ENCODE measurements around the gene SVEP1.

SVEP1 gene

GRCh38 chr9:110357505-110357904 lies 222.0 kb downstream of the SVEP1 start:
- FAIRE-seq: no peak

DNA sequence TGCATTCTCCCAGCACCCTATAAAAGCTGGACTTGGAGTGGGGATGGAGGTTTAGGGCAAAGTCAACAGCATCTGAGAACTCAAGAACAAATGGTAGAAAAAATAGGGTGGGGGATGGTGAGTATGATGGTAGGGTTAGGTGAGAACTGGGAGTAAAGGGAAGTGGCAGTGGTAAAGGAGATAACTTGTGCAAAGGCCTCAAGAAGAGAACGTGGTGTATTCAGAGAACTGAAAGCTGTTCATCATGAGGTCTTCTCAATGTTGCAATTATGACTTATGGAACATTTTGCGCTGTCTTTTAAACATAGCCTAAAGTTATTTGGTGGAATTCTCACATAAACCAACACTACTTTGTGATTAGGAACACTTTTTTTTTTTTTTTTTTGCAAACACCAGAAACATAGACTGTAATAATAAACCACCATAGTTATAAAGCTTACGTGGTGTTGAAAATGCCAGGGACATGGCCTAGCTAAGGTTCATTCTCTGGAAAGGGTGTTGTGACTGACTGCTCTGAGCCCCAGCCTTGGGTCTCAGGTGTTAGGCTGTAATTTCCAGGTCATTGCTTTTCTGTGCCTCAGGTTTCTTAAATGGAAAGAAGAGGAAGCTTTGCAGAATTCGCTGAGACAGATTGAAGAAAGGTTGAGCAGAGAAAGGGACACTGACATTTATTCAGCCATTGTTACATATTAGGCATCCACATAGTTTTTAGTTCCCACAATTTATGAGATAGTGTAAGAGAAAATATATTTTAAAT lies 222.7 kb downstream of the SVEP1 start:
- FAIRE-seq: no peak

DNA sequence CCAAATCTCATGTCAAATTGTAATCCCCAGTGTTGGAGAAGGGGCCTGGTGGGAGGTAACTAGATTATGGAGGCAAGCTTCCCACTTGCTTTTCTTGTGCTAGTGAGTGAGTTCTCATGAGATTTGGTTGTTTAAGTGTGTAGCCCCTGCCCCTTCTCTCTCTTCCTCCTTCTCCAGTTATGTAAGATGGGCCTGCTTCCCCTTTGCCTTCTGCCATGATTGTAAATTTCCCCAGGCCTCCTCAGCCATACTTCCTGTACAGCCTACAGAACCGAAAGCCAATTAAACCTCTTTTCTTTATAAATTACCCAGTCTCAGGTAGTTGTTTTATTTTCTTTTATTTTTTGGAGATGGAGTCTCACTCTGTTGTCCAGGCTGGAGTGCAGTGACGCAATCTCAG lies 223.6 kb downstream of the SVEP1 start:
- FAIRE-seq: no peak

- FAIRE-seq: no peak
Measured at GRCh38 chr9:110351009-110351467, 228.5 kb downstream of the SVEP1 start.

- no peak for FAIRE-seq
Measured at GRCh38 chr9:110346325-110346724, 233.2 kb downstream of the SVEP1 start.

DNA sequence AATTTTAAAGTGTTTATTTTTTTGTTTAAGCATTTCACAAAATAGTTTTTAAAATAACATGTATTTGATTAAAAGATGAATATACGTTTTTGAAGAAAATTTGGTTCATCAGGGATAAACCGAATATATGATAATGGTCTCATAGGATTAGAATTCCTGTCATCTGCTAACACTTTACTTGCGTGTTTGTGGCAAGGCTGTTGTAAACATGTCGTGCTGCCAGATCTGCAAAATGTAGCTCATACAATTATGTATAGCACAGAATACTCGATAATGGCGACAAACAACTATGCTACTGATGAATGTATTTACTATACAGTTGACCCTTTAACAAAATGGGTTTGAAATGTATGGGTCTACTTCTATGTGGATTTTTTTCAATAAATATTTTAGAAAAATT lies 234.7 kb downstream of the SVEP1 start:
- FAIRE-seq: no peak

- FAIRE-seq: no peak
Measured at GRCh38 chr9:110343551-110343950, 236.0 kb downstream of the SVEP1 start.

DNA sequence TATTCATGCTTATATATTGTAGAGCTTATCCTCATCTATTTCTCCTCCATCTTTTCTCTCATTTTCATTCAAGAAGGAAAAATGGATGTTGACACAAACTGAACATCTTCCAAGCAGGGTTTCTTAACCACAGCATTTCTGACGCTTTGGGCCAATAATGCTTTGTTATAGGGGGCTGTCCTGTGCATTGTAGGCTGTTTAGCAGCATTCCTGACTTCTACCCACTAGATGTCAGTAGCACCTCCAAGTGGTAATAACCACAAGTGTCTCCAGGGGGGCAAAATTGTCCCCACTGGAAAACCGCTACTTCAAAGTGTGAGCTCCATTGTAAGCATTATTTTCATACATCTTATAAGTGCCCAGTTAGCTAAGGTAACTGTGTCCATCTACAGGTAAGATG lies 239.2 kb downstream of the SVEP1 start:
- no peak for FAIRE-seq

GRCh38 chr9:110338143-110338542 lies 241.4 kb downstream of the SVEP1 start:
- FAIRE-seq: no peak

DNA sequence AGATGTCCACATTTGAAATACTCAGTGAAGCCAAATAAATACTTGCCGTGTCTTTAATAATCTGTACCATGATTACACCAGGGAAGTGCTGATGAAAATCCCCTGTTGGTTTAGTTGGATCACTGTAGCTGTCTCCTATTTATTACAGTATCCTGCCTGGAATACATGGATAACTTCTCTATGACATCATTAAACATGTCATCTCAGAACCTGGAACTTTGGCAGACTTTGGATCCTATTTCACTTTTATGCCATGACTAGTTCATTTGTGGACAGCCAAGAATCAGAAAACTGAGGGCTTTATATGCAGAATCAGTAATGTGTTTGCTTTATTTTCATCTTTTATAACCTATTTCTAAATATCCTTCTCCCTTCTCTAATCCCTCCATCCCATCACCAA lies 241.8 kb downstream of the SVEP1 start, which contains the start of gene TXNDC8:
Gene TXNDC8 (minus strand): TSS at position 137 of the 400 bp plus-strand sequence.
- FAIRE-seq: no peak

- FAIRE-seq: no peak
Measured at GRCh38 chr9:110336363-110336762, 243.2 kb downstream of the SVEP1 start.

DNA sequence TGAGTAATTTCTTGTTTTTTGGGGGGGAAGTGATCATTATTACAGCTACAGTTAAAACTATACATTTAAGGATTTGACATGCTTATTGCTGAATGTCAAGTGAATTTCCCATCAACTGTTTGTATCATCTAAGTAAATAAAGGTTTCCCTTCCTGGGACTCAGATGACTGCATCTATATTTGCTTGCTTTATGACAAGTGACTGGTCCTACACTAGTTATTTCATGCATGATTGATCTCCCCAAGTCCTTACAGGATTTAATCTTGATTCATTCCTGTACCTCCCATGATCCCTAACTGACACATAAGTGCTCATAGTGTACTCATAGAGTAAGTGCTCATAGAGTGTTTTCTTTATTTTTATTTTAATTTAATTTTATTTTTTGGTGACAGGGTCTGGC lies 244.7 kb downstream of the SVEP1 start:
- FAIRE-seq: no peak

DNA sequence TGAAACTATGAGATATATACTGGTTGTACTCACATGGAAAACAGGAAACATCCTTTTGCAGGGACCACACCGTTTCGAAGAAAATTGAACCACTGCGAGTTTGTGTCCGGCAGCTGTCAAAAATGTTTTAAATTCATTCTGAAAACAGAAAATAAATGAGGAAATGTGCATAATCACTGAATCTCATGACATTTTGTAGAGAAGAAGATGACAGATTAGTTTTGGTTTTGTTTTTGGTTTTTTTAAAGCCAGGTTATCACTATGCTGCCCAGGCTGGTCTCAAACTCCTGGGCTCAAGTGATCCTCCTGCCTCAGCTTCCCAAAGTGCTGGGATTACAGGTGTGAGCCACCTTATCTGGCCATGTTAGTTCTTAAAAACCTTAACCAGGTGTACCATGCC lies 245.4 kb downstream of the SVEP1 start:
- FAIRE-seq: no peak

- FAIRE-seq: no peak
Measured at GRCh38 chr9:110332766-110333165, 246.8 kb downstream of the SVEP1 start.

DNA sequence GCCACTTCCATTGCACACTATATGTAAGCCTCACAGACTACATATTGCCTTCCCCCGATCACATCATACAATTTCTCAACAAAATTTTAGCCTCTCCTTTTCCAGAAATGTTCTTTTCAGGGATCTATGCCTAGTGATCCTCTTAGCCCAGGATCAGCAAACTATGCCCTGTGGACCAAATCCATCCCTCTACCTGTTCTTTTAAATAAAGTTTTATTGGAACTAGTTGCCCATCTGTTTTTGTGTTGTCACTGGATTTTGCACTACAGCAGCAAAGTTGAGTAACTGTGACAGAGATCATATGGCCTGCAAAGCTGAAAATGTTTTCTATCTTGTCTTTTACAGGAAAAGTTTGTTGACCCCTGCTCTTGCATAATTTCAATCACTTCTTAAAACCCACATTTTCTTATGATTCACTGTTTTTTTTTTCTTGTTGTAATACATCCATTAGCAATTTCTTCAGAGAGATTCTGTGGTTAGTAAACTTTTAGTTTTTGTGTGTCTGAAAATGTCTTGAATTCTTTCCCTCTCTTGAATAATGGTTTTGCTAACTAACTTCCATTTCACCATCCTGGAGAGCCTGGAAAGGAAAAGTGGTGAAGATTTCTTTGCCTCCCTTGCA lies 248.9 kb downstream of the SVEP1 start:
- no peak for FAIRE-seq

GRCh38 chr9:110329639-110330230 lies 249.8 kb downstream of the SVEP1 start:
- FAIRE-seq: no peak

GRCh38 chr9:110328763-110329162 lies 250.8 kb downstream of the SVEP1 start:
- FAIRE-seq: no peak

DNA sequence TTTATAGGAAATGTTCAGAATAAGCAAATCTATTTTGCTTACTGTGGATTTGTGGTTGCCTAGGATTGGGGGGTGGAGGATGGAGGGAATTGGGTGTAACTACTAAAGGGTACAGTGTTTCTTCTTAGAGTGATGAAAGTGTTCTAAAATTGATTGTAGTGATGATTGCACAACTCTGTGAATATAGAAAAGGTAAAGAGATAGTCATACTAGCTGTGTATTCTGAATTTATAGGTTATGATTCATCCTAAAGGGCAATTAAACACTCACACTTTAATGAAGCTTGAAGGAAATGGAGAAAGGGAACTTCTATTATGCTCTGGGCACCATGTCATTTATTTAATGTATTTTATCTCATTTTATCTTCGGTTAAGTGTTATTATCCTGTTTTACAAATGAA lies 251.8 kb downstream of the SVEP1 start:
- no peak for FAIRE-seq

DNA sequence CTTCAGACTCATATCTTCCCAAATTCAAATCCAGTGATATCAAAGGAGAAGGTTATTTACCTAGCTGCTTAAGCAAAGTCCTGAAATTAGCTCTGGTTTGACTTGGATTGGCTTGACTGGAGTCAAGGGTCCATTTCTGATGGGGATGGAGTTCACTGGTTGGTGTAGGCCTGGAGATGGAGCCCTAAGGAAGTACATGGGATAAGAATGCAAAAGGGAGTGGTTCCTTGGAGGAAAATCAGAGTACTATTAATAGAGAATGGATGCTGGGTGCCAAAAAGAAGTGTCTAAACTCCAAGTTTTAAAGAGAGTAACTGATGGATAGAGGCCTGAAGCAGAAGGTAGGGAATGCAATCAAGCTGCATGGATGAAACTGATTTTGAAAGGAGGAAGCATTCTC lies 255.7 kb downstream of the SVEP1 start:
- FAIRE-seq: no peak

DNA sequence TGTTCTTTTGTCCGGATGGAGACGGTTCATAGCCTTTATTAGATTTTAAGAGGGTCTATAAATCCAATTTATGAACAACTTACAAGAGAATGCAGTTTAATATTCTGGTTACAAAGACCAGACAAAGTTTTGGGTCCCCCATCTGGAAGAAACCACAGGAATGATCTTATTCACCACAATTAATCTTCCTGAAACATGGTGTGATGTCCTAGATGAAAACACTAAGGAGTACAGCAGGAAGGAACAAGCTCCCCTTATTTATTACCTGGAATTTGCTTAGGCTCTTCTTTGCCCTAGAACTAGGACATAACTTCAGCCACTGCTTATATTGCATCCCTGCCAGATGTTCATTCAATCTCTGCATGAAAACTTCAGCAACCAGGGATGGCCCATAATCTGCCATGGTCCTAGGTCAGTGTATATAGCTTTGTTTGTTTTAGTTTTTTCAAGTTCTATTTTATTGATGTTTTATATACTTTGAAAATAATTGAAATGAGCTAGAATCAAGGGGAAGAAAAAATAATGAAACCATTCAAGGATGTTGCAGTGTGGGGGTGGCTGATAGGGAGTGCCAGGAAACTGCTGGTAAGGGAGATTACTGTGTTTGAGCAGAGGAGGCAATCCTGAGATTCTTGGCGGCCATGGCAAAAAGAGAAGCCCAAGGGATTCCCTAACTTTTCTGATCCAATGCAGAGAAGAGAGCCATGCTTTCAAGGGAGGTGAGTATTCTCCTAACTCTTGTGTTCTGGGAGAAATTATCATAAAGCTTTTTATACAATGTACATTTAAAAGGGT lies 258.7 kb downstream of the SVEP1 start:
- no peak for FAIRE-seq

DNA sequence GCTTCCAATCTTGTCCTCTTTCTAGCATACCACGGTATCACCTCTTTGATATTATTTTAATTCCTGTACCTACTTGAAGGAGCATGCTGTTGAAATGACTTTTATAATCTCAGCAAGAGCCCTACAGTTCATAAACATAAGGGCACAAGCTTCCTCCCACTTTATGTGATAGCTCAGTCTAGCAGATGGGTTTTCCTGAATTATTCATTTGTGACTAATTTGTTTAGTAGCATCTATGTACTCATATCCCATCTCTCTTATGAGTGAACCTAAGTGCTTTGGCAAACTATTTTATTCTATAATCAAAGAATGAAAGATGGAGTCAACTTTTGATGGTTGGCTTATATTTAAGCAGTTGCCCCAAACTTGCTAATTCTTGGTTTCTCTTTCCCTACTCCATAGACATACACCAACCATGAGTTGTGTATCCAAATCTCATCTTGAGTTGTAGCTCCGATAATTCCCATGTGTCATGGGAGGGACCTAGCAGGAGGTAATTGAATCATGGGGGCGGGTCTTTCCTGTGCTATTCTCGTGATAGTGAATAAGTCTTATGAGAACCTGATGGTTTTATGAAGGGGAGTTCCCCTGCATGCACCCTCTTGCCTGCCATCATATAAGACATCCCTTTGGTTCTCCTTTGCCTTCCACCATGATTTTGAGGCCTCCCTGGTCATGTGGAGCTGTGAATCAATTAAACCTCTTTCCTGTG lies 259.6 kb downstream of the SVEP1 start:
- FAIRE-seq: no peak

DNA sequence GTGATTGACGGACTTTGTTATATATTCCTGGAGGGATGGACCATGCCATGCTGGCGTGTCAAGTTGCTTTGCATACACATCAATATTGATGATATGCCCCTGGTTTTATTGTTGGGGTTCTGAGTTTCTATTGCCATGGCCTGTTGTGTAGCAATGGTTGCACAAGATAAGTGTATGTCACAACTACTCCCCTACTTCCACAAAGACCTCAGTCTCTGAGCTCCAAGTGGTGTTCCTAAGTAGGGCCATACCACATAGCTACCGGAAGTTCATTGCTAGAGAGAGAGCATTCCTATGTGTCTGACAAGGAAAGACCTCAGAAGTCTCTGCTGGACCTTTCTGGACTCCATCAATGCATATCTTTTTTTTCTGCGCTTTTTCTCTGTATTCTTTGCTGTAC lies 261.6 kb downstream of the SVEP1 start:
- no peak for FAIRE-seq

All from colon (tissue), 2 donors.